ENCODE results near the gene STRADB. TPM values are rescaled to one million over a fixed set of nuclear protein-coding genes. Genes with fewer than 3 reads are reported as not detected.
"Not testable (repeated sequence)": the region's sequence is repeated elsewhere in the genome, so short reads cannot be mapped to it uniquely, and the experiment has no call there.

The STRADB gene
- total and polyA plus RNA-seq, 2 experiments from 2014 or later: 62.5 to 68.3 TPM

- DNase-seq (ENCODE audit: low spot score): peak; percentile 10
- H3K27me3 ChIP-seq: no peaks in the 10 kb centered on the region
- 68% methylated on average over 3 of the region's 3 CpGs for WGBS (ENCODE audit: low lambda C conversion rate, missing lambda C conversion rate)
- no peak overlapping the region for H3K4me2 ChIP-seq
- TF ChIP-seq EZH2phosphoT487 (IDR thresholded peaks at IDR 0.05; ENCODE audit: low read depth, severe bottlenecking, unreplicated experiment): no peak
- TF ChIP-seq EZH2 (IDR thresholded peaks at IDR 0.05; ENCODE audit: borderline replicate concordance): no peak
- no peak overlapping the region for H2AFZ ChIP-seq
- peaks cover 53% of the 10 kb centered on the region for H3K79me2 ChIP-seq
- H3K36me3 ChIP-seq (replicated peaks; ENCODE audit: insufficient read depth, low read depth): no peaks in the 10 kb centered on the region
- no peak overlapping the region for H3K27ac ChIP-seq
- H3K9me3 ChIP-seq (ENCODE audit: low read depth): no peaks in the 10 kb centered on the region
- no peak overlapping the region for H3K4me3 ChIP-seq
- no peaks in the 10 kb centered on the region for H3K9me2 ChIP-seq (replicated peaks; ENCODE audit: insufficient read depth)
- peaks cover 5% of the 10 kb centered on the region for H4K20me1 ChIP-seq (ENCODE audit: insufficient read depth, poor library complexity, severe bottlenecking)
- H3K4me1 ChIP-seq (ENCODE audit: insufficient read depth): peaks cover 2% of the 10 kb centered on the region
These were observed 32.4 kb upstream of the STRADB start for GRCh38 chr2:201419057-201419635.

- H3K36me3 ChIP-seq (replicated peaks; ENCODE audit: insufficient read depth, low read depth): no peaks in the 10 kb centered on the region
- H2AFZ ChIP-seq: no peak overlapping the region
- 85% methylated on average over 4 of the region's 4 CpGs for WGBS (ENCODE audit: low lambda C conversion rate, missing lambda C conversion rate)
- no peaks in the 10 kb centered on the region for H3K9me3 ChIP-seq (ENCODE audit: low read depth)
- H4K20me1 ChIP-seq (ENCODE audit: insufficient read depth, poor library complexity, severe bottlenecking): peaks cover 5% of the 10 kb centered on the region
- H3K4me2 ChIP-seq: no peak overlapping the region
- TF ChIP-seq CTCF (IDR thresholded peaks at IDR 0.05; ENCODE audit: poor library complexity): no peak
- no peak for TF ChIP-seq EZH2phosphoT487 (IDR thresholded peaks at IDR 0.05; ENCODE audit: low read depth, severe bottlenecking, unreplicated experiment)
- no peak for TF ChIP-seq EZH2 (IDR thresholded peaks at IDR 0.05; ENCODE audit: borderline replicate concordance)
- no peak for DNase-seq (ENCODE audit: low spot score)
- peaks cover 48% of the 10 kb centered on the region for H3K79me2 ChIP-seq
- no peaks in the 10 kb centered on the region for H3K4me1 ChIP-seq (ENCODE audit: insufficient read depth)
- no peaks in the 10 kb centered on the region for H3K9me2 ChIP-seq (replicated peaks; ENCODE audit: insufficient read depth)
- no peaks in the 10 kb centered on the region for H3K27me3 ChIP-seq
- H3K4me3 ChIP-seq: no peak overlapping the region
- H3K27ac ChIP-seq: no peak overlapping the region
These were observed 31.6 kb upstream of the STRADB start for GRCh38 chr2:201419986-201420385.

- H3K4me2 ChIP-seq: no peak overlapping the region
- TF ChIP-seq EZH2phosphoT487 (IDR thresholded peaks at IDR 0.05; ENCODE audit: low read depth, severe bottlenecking, unreplicated experiment): no peak
- no peak for TF ChIP-seq EZH2 (IDR thresholded peaks at IDR 0.05; ENCODE audit: borderline replicate concordance)
- no peak for TF ChIP-seq CTCF (IDR thresholded peaks at IDR 0.05; ENCODE audit: poor library complexity)
- no peak overlapping the region for H2AFZ ChIP-seq
- peaks cover 5% of the 10 kb centered on the region for H4K20me1 ChIP-seq (ENCODE audit: insufficient read depth, poor library complexity, severe bottlenecking)
- H3K27me3 ChIP-seq: no peaks in the 10 kb centered on the region
- H3K9me3 ChIP-seq (ENCODE audit: low read depth): no peaks in the 10 kb centered on the region
- 91% methylated on average over 3 of the region's 3 CpGs for WGBS (ENCODE audit: low lambda C conversion rate, missing lambda C conversion rate)
- H3K4me3 ChIP-seq: no peak overlapping the region
- no peaks in the 10 kb centered on the region for H3K4me1 ChIP-seq (ENCODE audit: insufficient read depth)
- no peaks in the 10 kb centered on the region for H3K9me2 ChIP-seq (replicated peaks; ENCODE audit: insufficient read depth)
- peaks cover 48% of the 10 kb centered on the region for H3K79me2 ChIP-seq
- H3K36me3 ChIP-seq (replicated peaks; ENCODE audit: insufficient read depth, low read depth): no peaks in the 10 kb centered on the region
- no peak overlapping the region for H3K27ac ChIP-seq
- DNase-seq (ENCODE audit: low spot score): no peak
These were observed 31.0 kb upstream of the STRADB start for GRCh38 chr2:201420442-201421113.

- no peak overlapping the region for H2AFZ ChIP-seq
These were observed 25.6 kb upstream of the STRADB start for GRCh38 chr2:201425952-201426351.

GRCh38 chr2:201428366-201428765, 23.2 kb upstream of the STRADB start:
- not testable (repeated sequence) for H3K9me2 ChIP-seq (replicated peaks; ENCODE audit: insufficient read depth); H3K27ac ChIP-seq; H4K20me1 ChIP-seq (ENCODE audit: insufficient read depth, poor library complexity, severe bottlenecking); H2AFZ ChIP-seq; H3K36me3 ChIP-seq (replicated peaks; ENCODE audit: insufficient read depth, low read depth); H3K9me3 ChIP-seq (ENCODE audit: low read depth); H3K4me2 ChIP-seq; DNase-seq (ENCODE audit: low spot score); H3K4me3 ChIP-seq; H3K27me3 ChIP-seq
- Histone ChIP-seq H3K79me2 (peaks cover 76% of the 10 kb centered on the region), H3K4me1 (ENCODE audit: insufficient read depth) (peaks cover 11% of the 10 kb centered on the region)

More at GRCh38 chr2:201425952-201426351, 25.6 kb upstream of the STRADB start:
- H3K79me2 ChIP-seq: peaks cover 61% of the 10 kb centered on the region
- H3K4me3 ChIP-seq: no peak overlapping the region
- H3K27ac ChIP-seq: no peak overlapping the region
- H3K9me2 ChIP-seq (replicated peaks; ENCODE audit: insufficient read depth): no peaks in the 10 kb centered on the region
- no peak for DNase-seq (ENCODE audit: low spot score)
- no peak overlapping the region for H3K4me2 ChIP-seq
- H3K27me3 ChIP-seq: no peaks in the 10 kb centered on the region
- 92% methylated on average over 9 of the region's 9 CpGs for WGBS (ENCODE audit: low lambda C conversion rate, missing lambda C conversion rate)
- H3K4me1 ChIP-seq (ENCODE audit: insufficient read depth): no peaks in the 10 kb centered on the region
- no peaks in the 10 kb centered on the region for H3K36me3 ChIP-seq (replicated peaks; ENCODE audit: insufficient read depth, low read depth)
- H3K9me3 ChIP-seq (ENCODE audit: low read depth): no peaks in the 10 kb centered on the region
- H4K20me1 ChIP-seq (ENCODE audit: insufficient read depth, poor library complexity, severe bottlenecking): peaks cover 5% of the 10 kb centered on the region
- TF ChIP-seq CTCF (IDR thresholded peaks at IDR 0.05; ENCODE audit: poor library complexity) (no peak), EZH2phosphoT487 (IDR thresholded peaks at IDR 0.05; ENCODE audit: low read depth, severe bottlenecking, unreplicated experiment) (no peak), EZH2 (IDR thresholded peaks at IDR 0.05; ENCODE audit: borderline replicate concordance) (no peak)

GRCh38 chr2:201429835-201430234, 21.7 kb upstream of the STRADB start:
- not testable (repeated sequence) for H3K27ac ChIP-seq; H3K4me3 ChIP-seq; H3K9me3 ChIP-seq (ENCODE audit: low read depth); DNase-seq (ENCODE audit: low spot score); H3K9me2 ChIP-seq (replicated peaks; ENCODE audit: insufficient read depth); H2AFZ ChIP-seq; H3K36me3 ChIP-seq (replicated peaks; ENCODE audit: insufficient read depth, low read depth); H4K20me1 ChIP-seq (ENCODE audit: insufficient read depth, poor library complexity, severe bottlenecking); H3K4me2 ChIP-seq; H3K27me3 ChIP-seq
- Histone ChIP-seq H3K4me1 (ENCODE audit: insufficient read depth) (peaks cover 15% of the 10 kb centered on the region), H3K79me2 (peaks cover 79% of the 10 kb centered on the region)
- WGBS (ENCODE audit: low lambda C conversion rate, missing lambda C conversion rate): 89% methylated on average over 6 of the region's 6 CpGs
